Measurements from ENCODE around the gene SIGLEC11.

The SIGLEC11 gene

GRCh38 chr19:49938662-49939061 is 22.3 kb downstream of the SIGLEC11 start:
- H3K9me3 ChIP-seq, result no peaks in the 10 kb centered on the region
- TF ChIP-seq CTCF (IDR thresholded peaks at IDR 0.05; ENCODE audit: low read depth, low read length), result no peak
- no peak overlapping the region for H3K4me3 ChIP-seq (ENCODE audit: low read depth, low read length)
- DNase-seq, result no peak
- no peaks in the 10 kb centered on the region for H3K27me3 ChIP-seq
- no peaks in the 10 kb centered on the region for H3K4me1 ChIP-seq
- no peaks in the 10 kb centered on the region for H3K36me3 ChIP-seq

- peak overlapping the region; percentile 64 for H3K4me3 ChIP-seq (ENCODE audit: low read depth, low read length)
- H3K27me3 ChIP-seq, result no peaks in the 10 kb centered on the region
- peak; percentile 87 for DNase-seq
- TF ChIP-seq CTCF (IDR thresholded peaks at IDR 0.05; ENCODE audit: low read depth, low read length), result peak; percentile 98
- H3K4me1 ChIP-seq, result no peaks in the 10 kb centered on the region
- no peaks in the 10 kb centered on the region for H3K36me3 ChIP-seq
- no peaks in the 10 kb centered on the region for H3K9me3 ChIP-seq
These were observed 23.1 kb downstream of the SIGLEC11 start for GRCh38 chr19:49937750-49938381.

- H3K9me3 ChIP-seq, result no peaks in the 10 kb centered on the region
- no peaks in the 10 kb centered on the region for H3K36me3 ChIP-seq
- no peaks in the 10 kb centered on the region for H3K4me1 ChIP-seq
- H3K4me3 ChIP-seq (ENCODE audit: low read depth, low read length), result no peak overlapping the region
- no peak for DNase-seq
- TF ChIP-seq CTCF (IDR thresholded peaks at IDR 0.05; ENCODE audit: low read depth, low read length), result no peak
- no peaks in the 10 kb centered on the region for H3K27me3 ChIP-seq
These were observed 24.4 kb downstream of the SIGLEC11 start for GRCh38 chr19:49936549-49936948.

GRCh38 chr19:49933643-49934042 is 27.3 kb downstream of the SIGLEC11 start:
- no peaks in the 10 kb centered on the region for H3K27me3 ChIP-seq
- no peaks in the 10 kb centered on the region for H3K4me1 ChIP-seq
- H3K9me3 ChIP-seq, result no peaks in the 10 kb centered on the region
- H3K36me3 ChIP-seq, result no peaks in the 10 kb centered on the region; the same call in 1 of the 2 replicates
- no peak for DNase-seq
- no peak overlapping the region for H3K4me3 ChIP-seq (ENCODE audit: low read depth, low read length)
- no peak for TF ChIP-seq CTCF (IDR thresholded peaks at IDR 0.05; ENCODE audit: low read depth, low read length)

GRCh38 chr19:49932731-49933131 is 28.2 kb downstream of the SIGLEC11 start:
- TF ChIP-seq CTCF (IDR thresholded peaks at IDR 0.05; ENCODE audit: low read depth, low read length), result no peak
- Histone ChIP-seq H3K36me3 (peaks cover 4% of the 10 kb centered on the region), H3K27me3 (no peaks in the 10 kb centered on the region), H3K4me3 (ENCODE audit: low read depth, low read length) (no peak overlapping the region), H3K9me3 (no peaks in the 10 kb centered on the region), H3K4me1 (no peaks in the 10 kb centered on the region)
- no peak for DNase-seq

- DNase-seq, result no peak
- Histone ChIP-seq H3K36me3 (peaks cover 11% of the 10 kb centered on the region), H3K4me3 (ENCODE audit: low read depth, low read length) (no peak overlapping the region), H3K9me3 (no peaks in the 10 kb centered on the region), H3K27me3 (no peaks in the 10 kb centered on the region), H3K4me1 (no peaks in the 10 kb centered on the region)
- TF ChIP-seq CTCF (IDR thresholded peaks at IDR 0.05; ENCODE audit: low read depth, low read length), result no peak
These were observed 28.9 kb downstream of the SIGLEC11 start for GRCh38 chr19:49932041-49932451.

Measured in BE2C (cell line).